HG03175 (cell line): ENCODE data around the gene MMP25.
"Not testable (repeated sequence)": the region's sequence is repeated elsewhere in the genome, so short reads cannot be mapped to it uniquely, and the experiment has no call there.

Source experiments
- ATAC-seq: cut with Tn5 transposase; IDR thresholded peaks from one replicate; pipeline ENCODE4 v1.9.1; 2021; ENCODE audit warnings: mild to moderate bottlenecking, moderate library complexity; ENCODE audit not compliant: unreplicated experiment

Gene MMP25

GRCh38 chr16:3070608-3071111, 24.3 kb downstream of the MMP25 start:
- ATAC-seq: no peak

GRCh38 chr16:3071655-3072054, 25.3 kb downstream of the MMP25 start:
- ATAC-seq: no peak

GRCh38 chr16:3072148-3072547, 25.8 kb downstream of the MMP25 start:
- ATAC-seq: not testable (repeated sequence)

GRCh38 chr16:3072576-3073263, 26.4 kb downstream of the MMP25 start:
- ATAC-seq: not testable (repeated sequence)

GRCh38 chr16:3073448-3073847, 27.1 kb downstream of the MMP25 start:
- no peak for ATAC-seq

GRCh38 chr16:3074860-3075522, 28.6 kb downstream of the MMP25 start:
- peak; percentile 79 for ATAC-seq

GRCh38 chr16:3075523-3075915, 29.2 kb downstream of the MMP25 start:
- no peak for ATAC-seq

GRCh38 chr16:3075946-3076345, 29.6 kb downstream of the MMP25 start:
- not testable (repeated sequence) for ATAC-seq

- ATAC-seq: no peak
Measured at GRCh38 chr16:3076577-3076976, 30.2 kb downstream of the MMP25 start.

GRCh38 chr16:3080024-3080423, 33.7 kb downstream of the MMP25 start:
- ATAC-seq: no peak

GRCh38 chr16:3081957-3082356, 35.6 kb downstream of the MMP25 start:
- ATAC-seq: not testable (repeated sequence)

GRCh38 chr16:3083408-3083807, 37.0 kb downstream of the MMP25 start:
- ATAC-seq: not testable (repeated sequence)

GRCh38 chr16:3084491-3084890, 38.1 kb downstream of the MMP25 start:
- ATAC-seq: no peak

GRCh38 chr16:3084969-3085670, 38.8 kb downstream of the MMP25 start:
- no peak for ATAC-seq

- no peak for ATAC-seq
Measured at GRCh38 chr16:3085868-3086595, 39.7 kb downstream of the MMP25 start.

GRCh38 chr16:3086596-3087242, 40.4 kb downstream of the MMP25 start:
- ATAC-seq: no peak

- no peak for ATAC-seq
Measured at GRCh38 chr16:3087243-3088235, 41.2 kb downstream of the MMP25 start.

GRCh38 chr16:3088450-3088849, 42.1 kb downstream of the MMP25 start:
- ATAC-seq: no peak

- ATAC-seq: no peak
Measured at GRCh38 chr16:3088925-3089716, 42.8 kb downstream of the MMP25 start.
